Measurements from ENCODE around the gene ESYT3.

- TF ChIP-seq CTCF (IDR thresholded peaks at IDR 0.05) (no peak), POLR2A (IDR thresholded peaks at IDR 0.05) (no peak), EP300 (IDR thresholded peaks at IDR 0.05) (no peak)
Observed at GRCh38 chr3:138448631-138449030, 14.2 kb downstream of the ESYT3 start.
